Activated naive CD8-positive, alpha-beta T cell treated with anti-CD3 and anti-CD28 coated beads for 36 hours (primary cell): Measurements from ENCODE around the gene IL17REL. TPM values are rescaled to one million over a fixed set of nuclear protein-coding genes. Genes with fewer than 3 reads are reported as not detected.

Experiments
- DNase-seq: peaks from one replicate; pipeline ENCODE4 v3.0.0; 2021
- H3K27ac Mint-ChIP-seq: one replicate; pipeline ENCODE4 v1.8.0; 2022; ENCODE audit warnings: mild to moderate bottlenecking, moderate library complexity, mixed read lengths
- H3K27me3 Mint-ChIP-seq: one replicate; pipeline ENCODE4 v1.8.0; 2022; ENCODE audit warnings: mild to moderate bottlenecking, mixed read lengths
- H3K36me3 Mint-ChIP-seq: one replicate; pipeline ENCODE4 v1.8.0; 2021; ENCODE audit warnings: mild to moderate bottlenecking, mixed read lengths
- H3K4me1 Mint-ChIP-seq: one replicate; pipeline ENCODE4 v1.8.0; 2021; ENCODE audit warnings: mixed read lengths
- H3K4me3 Mint-ChIP-seq: one replicate; pipeline ENCODE4 v1.8.0; 2022; ENCODE audit warnings: mild to moderate bottlenecking, moderate library complexity, mixed read lengths
- H3K9me3 Mint-ChIP-seq: one replicate; pipeline ENCODE4 v1.8.0; 2022; ENCODE audit warnings: mixed read lengths
- total RNA-seq, 2 experiments: library from RNA; stranded (reverse); gene quantifications; one replicate each; pipeline ENCODE4 v1.2.3, GENCODE V29; 2021

IL17REL gene
- total RNA-seq, 2 experiments from 2014 or later: not detected

- H3K4me1 Mint-ChIP-seq: peaks cover 3% of the 10 kb centered on the region
- H3K36me3 Mint-ChIP-seq: peaks cover 2% of the 10 kb centered on the region
- no peak overlapping the region for H3K27ac Mint-ChIP-seq
- no peak overlapping the region for H3K4me3 Mint-ChIP-seq
- peaks cover 10% of the 10 kb centered on the region for H3K27me3 Mint-ChIP-seq
- H3K9me3 Mint-ChIP-seq: peaks cover 8% of the 10 kb centered on the region
- no peak for DNase-seq
Observed at GRCh38 chr22:50035131-50035881, 22.7 kb upstream of the IL17REL start.

- DNase-seq: no peak
- no peak overlapping the region for H3K4me3 Mint-ChIP-seq
- peaks cover 5% of the 10 kb centered on the region for H3K4me1 Mint-ChIP-seq
- H3K27ac Mint-ChIP-seq: no peak overlapping the region
- H3K27me3 Mint-ChIP-seq: peaks cover 10% of the 10 kb centered on the region
- H3K36me3 Mint-ChIP-seq: peaks cover 2% of the 10 kb centered on the region
- H3K9me3 Mint-ChIP-seq: peaks cover 8% of the 10 kb centered on the region
Observed at GRCh38 chr22:50034126-50035081, 21.8 kb upstream of the IL17REL start.

GRCh38 chr22:50032941-50033601 lies 20.5 kb upstream of the IL17REL start:
- Mint-ChIP-seq H3K9me3 (no peaks in the 10 kb centered on the region), H3K4me3 (no peak overlapping the region), H3K27me3 (peaks cover 10% of the 10 kb centered on the region), H3K4me1 (peaks cover 8% of the 10 kb centered on the region), H3K36me3 (no peaks in the 10 kb centered on the region), H3K27ac (no peak overlapping the region)
- DNase-seq: no peak

GRCh38 chr22:50032109-50032871 lies 19.7 kb upstream of the IL17REL start:
- H3K36me3 Mint-ChIP-seq: no peaks in the 10 kb centered on the region
- no peaks in the 10 kb centered on the region for H3K9me3 Mint-ChIP-seq
- peaks cover 15% of the 10 kb centered on the region for H3K27me3 Mint-ChIP-seq
- peaks cover 11% of the 10 kb centered on the region for H3K4me1 Mint-ChIP-seq
- H3K4me3 Mint-ChIP-seq: no peak overlapping the region
- no peak for DNase-seq
- H3K27ac Mint-ChIP-seq: no peak overlapping the region

- DNase-seq: no peak
- Mint-ChIP-seq H3K4me1 (peaks cover 11% of the 10 kb centered on the region), H3K9me3 (no peaks in the 10 kb centered on the region), H3K4me3 (no peak overlapping the region), H3K27me3 (peaks cover 15% of the 10 kb centered on the region), H3K27ac (no peak overlapping the region), H3K36me3 (no peaks in the 10 kb centered on the region)
Observed at GRCh38 chr22:50031189-50032091, 18.9 kb upstream of the IL17REL start.

- no peaks in the 10 kb centered on the region for H3K9me3 Mint-ChIP-seq
Observed at GRCh38 chr22:50030297-50031188, 18.0 kb upstream of the IL17REL start.

GRCh38 chr22:50027639-50028537 lies 15.3 kb upstream of the IL17REL start:
- Mint-ChIP-seq H3K4me3 (no peak overlapping the region), H3K27ac (peak overlapping the region; percentile 29)
- no peak for DNase-seq

More at GRCh38 chr22:50030297-50031188, 18.0 kb upstream of the IL17REL start:
- no peak overlapping the region for H3K27ac Mint-ChIP-seq
- DNase-seq: peak; percentile 90
- no peaks in the 10 kb centered on the region for H3K36me3 Mint-ChIP-seq
- no peak overlapping the region for H3K4me3 Mint-ChIP-seq
- peaks cover 15% of the 10 kb centered on the region for H3K27me3 Mint-ChIP-seq
- peaks cover 11% of the 10 kb centered on the region for H3K4me1 Mint-ChIP-seq

GRCh38 chr22:50025993-50026392 lies 13.4 kb upstream of the IL17REL start:
- Mint-ChIP-seq H3K4me3 (no peak overlapping the region), H3K27ac (no peak overlapping the region), H3K9me3 (no peaks in the 10 kb centered on the region), H3K36me3 (no peaks in the 10 kb centered on the region), H3K27me3 (peaks cover 8% of the 10 kb centered on the region), H3K4me1 (peaks cover 11% of the 10 kb centered on the region)
- no peak for DNase-seq

More at GRCh38 chr22:50027639-50028537, 15.3 kb upstream of the IL17REL start:
- H3K9me3 Mint-ChIP-seq: no peaks in the 10 kb centered on the region
- H3K4me1 Mint-ChIP-seq: peaks cover 11% of the 10 kb centered on the region
- H3K36me3 Mint-ChIP-seq: no peaks in the 10 kb centered on the region
- peaks cover 8% of the 10 kb centered on the region for H3K27me3 Mint-ChIP-seq

GRCh38 chr22:50022171-50022819 lies 9.7 kb upstream of the IL17REL start:
- peaks cover 3% of the 10 kb centered on the region for H3K27me3 Mint-ChIP-seq
- no peak overlapping the region for H3K27ac Mint-ChIP-seq
- peaks cover 2% of the 10 kb centered on the region for H3K9me3 Mint-ChIP-seq
- no peak overlapping the region for H3K4me3 Mint-ChIP-seq
- DNase-seq: no peak
- H3K4me1 Mint-ChIP-seq: peaks cover 18% of the 10 kb centered on the region
- H3K36me3 Mint-ChIP-seq: no peaks in the 10 kb centered on the region

- peaks cover 31% of the 10 kb centered on the region for H3K4me1 Mint-ChIP-seq
- DNase-seq: no peak
- H3K27ac Mint-ChIP-seq: no peak overlapping the region
- no peaks in the 10 kb centered on the region for H3K36me3 Mint-ChIP-seq
- H3K9me3 Mint-ChIP-seq: peaks cover 2% of the 10 kb centered on the region
- peaks cover 3% of the 10 kb centered on the region for H3K27me3 Mint-ChIP-seq
- no peak overlapping the region for H3K4me3 Mint-ChIP-seq
Observed at GRCh38 chr22:50020606-50021005, 8.0 kb upstream of the IL17REL start.

GRCh38 chr22:50019316-50019715 lies 6.8 kb upstream of the IL17REL start:
- Mint-ChIP-seq H3K4me1 (peaks cover 31% of the 10 kb centered on the region), H3K9me3 (peaks cover 2% of the 10 kb centered on the region), H3K27ac (peak overlapping the region; percentile 94), H3K27me3 (no peaks in the 10 kb centered on the region), H3K4me3 (no peak overlapping the region), H3K36me3 (no peaks in the 10 kb centered on the region)
- no peak for DNase-seq
